Suprapubic skin (tissue), 4 donors: ENCODE results near the gene OTOF. TPM values are rescaled to one million over a fixed set of nuclear protein-coding genes. Genes with fewer than 3 reads are reported as not detected.

Experiments used
- DNase-seq, 2 donors: peaks; one replicate each; pipeline ENCODE4 v3.0.0-alpha.2; 2019; ENCODE audit warnings: low spot score in 2 of 2
- H3K27ac ChIP-seq: fragments of 200-600 bp; sonication (generic); one replicate; pipeline ENCODE4 v1.5.1; 2019
- H3K27me3 ChIP-seq: fragments of 200-600 bp; sonication (generic); one replicate; pipeline ENCODE4 v1.5.1; 2019
- H3K36me3 ChIP-seq: fragments of 200-600 bp; sonication (generic); one replicate; pipeline ENCODE4 v1.5.1; 2019
- H3K4me1 ChIP-seq: fragments of 200-600 bp; sonication (generic); one replicate; pipeline ENCODE4 v1.5.1; 2019
- H3K4me3 ChIP-seq: fragments of 200-600 bp; sonication (generic); one replicate; pipeline ENCODE4 v1.5.1; 2019; ENCODE audit warnings: mild to moderate bottlenecking
- H3K9me3 ChIP-seq: fragments of 200-600 bp; sonication (generic); one replicate; pipeline ENCODE4 v1.5.1; 2019
- EP300 ChIP-seq: sonication (generic); formaldehyde crosslinking; IDR thresholded peaks from one replicate; pipeline ENCODE4 v1.6.1; 2017; ENCODE audit warnings: antibody characterized with exemption
- POLR2A ChIP-seq, 2 donors: fragments of 450-650 bp; IDR thresholded peaks; one replicate each; pipeline ENCODE4 v1.6.1; 2017; ENCODE audit warnings: antibody characterized with exemption in 2 of 2, mild to moderate bottlenecking in 2 of 2, moderate library complexity in 2 of 2
- POLR2AphosphoS5 ChIP-seq, 3 donors: sonication (generic); formaldehyde crosslinking; IDR thresholded peaks; one replicate each; pipeline ENCODE4 v1.6.1; 2017; ENCODE audit warnings: antibody characterized with exemption in 3 of 3
- WGBS: methylation state at CpG from one replicate; pipeline ENCODE4 v1.1.5; 2018; 5-methylcytosine and 5-hydroxymethylcytosine counted together
- total RNA-seq, 4 donors: library from RNA; depleted of rRNA; stranded (reverse); fragments of >200 nt; gene quantifications; one replicate each; pipeline ENCODE4 v1.1.0, GENCODE V29; 2016
- TF ChIP-seq, protein P1 (sequence below), 2 donors: fragments of 200-600 bp in 1 of 2; fragments of 450-650 bp in 1 of 2; sonication (generic) in 1 of 2; IDR thresholded peaks; one replicate each; pipeline ENCODE4 v1.5.1; 2016 to 2019; ENCODE audit warnings: antibody characterized with exemption in 2 of 2, mild to moderate bottlenecking in 1 of 2, moderate library complexity in 1 of 2

Gene OTOF
- total RNA-seq, 4 donors from 2014 or later = 0.16 to 0.39 (median 0.17) TPM; not detected in 1

DNA sequence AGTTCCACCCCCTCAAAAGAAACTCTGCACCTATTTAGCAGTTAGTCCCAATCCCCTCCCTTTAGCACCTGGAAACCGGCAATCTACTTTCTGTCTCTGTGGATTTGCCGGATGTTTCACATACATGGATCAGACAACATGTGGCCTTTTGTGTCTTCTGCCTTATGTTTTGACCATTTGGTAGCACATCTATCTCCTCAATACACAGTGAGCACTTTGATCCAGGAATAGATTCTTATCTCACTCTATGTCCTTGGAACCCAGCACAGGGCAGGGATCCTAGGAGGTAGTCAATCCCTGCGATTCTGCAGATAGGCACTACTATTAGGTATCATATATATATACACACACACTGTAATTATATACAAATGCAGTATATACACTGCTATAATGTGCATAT lies 3.8 kb upstream of the OTOF start:
- DNase-seq = no peak
- H3K9me3 ChIP-seq = no peaks in the 10 kb centered on the region
- no peaks in the 10 kb centered on the region for H3K36me3 ChIP-seq
- no peak overlapping the region for H3K4me3 ChIP-seq
- TF ChIP-seq POLR2AphosphoS5 (IDR thresholded peaks at IDR 0.05) = no peak
- TF ChIP-seq POLR2A (IDR thresholded peaks at IDR 0.05) = no peak
- TF ChIP-seq, protein P1, sequence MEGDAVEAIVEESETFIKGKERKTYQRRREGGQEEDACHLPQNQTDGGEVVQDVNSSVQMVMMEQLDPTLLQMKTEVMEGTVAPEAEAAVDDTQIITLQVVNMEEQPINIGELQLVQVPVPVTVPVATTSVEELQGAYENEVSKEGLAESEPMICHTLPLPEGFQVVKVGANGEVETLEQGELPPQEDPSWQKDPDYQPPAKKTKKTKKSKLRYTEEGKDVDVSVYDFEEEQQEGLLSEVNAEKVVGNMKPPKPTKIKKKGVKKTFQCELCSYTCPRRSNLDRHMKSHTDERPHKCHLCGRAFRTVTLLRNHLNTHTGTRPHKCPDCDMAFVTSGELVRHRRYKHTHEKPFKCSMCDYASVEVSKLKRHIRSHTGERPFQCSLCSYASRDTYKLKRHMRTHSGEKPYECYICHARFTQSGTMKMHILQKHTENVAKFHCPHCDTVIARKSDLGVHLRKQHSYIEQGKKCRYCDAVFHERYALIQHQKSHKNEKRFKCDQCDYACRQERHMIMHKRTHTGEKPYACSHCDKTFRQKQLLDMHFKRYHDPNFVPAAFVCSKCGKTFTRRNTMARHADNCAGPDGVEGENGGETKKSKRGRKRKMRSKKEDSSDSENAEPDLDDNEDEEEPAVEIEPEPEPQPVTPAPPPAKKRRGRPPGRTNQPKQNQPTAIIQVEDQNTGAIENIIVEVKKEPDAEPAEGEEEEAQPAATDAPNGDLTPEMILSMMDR (IDR thresholded peaks at IDR 0.05) = no peak
- TF ChIP-seq EP300 = no peak
- 86% methylated on average over 3 of the region's 3 CpGs for WGBS
- H3K4me1 ChIP-seq = peaks cover 8% of the 10 kb centered on the region
- H3K27ac ChIP-seq = no peak overlapping the region
- H3K27me3 ChIP-seq = peaks cover 3% of the 10 kb centered on the region

DNA sequence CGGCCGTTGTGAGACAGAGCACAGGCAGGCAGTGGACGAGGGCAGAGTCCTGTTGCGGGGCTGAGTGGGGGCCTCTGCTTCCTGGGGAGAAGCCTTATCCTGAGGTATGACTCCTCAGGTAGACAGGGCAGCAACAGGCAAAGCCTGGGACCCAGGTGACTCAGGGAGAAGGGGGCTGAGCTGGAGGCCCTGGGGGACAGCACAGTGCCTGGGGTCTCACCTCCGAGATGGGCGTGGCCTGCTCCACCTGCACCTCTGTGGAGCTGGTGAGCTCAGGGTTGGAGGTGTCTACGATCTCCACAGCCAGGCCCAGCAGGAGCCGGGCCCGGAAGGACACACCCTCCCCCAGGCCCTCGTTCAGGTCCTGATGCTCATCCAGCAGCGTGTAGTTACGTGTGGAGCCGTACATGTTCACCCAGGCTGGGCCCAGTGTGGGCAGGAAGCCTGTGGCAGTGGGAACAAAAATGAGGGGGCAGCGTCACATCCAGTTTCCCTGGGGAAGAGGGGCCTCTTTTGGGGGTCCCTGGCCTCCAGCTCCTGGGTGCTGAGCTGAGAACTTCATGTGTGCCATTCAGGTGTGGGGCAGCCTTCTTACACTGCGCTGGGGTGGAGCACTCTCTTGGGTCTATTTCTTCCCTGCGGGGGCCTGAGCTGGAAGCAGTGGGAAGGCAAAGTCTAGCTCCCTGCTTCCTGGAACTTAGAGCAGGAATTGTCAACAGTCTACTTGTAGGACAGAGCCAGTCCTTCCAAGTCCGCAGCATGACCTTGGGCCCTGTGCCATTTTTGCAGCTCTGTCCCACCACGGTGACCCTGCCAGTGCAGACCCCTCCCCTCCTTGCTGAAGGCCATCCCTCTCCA lies 2.9 kb upstream of the OTOF start:
- peaks cover 3% of the 10 kb centered on the region for H3K27me3 ChIP-seq
- no peak overlapping the region for H3K27ac ChIP-seq
- DNase-seq = no peak
- no peaks in the 10 kb centered on the region for H3K9me3 ChIP-seq
- 78% methylated on average over 10 of the region's 18 CpGs for WGBS
- H3K36me3 ChIP-seq = no peaks in the 10 kb centered on the region
- TF ChIP-seq POLR2AphosphoS5 (IDR thresholded peaks at IDR 0.05) (no peak), POLR2A (IDR thresholded peaks at IDR 0.05) (no peak), EP300 (no peak)
- TF ChIP-seq, protein P1 (IDR thresholded peaks at IDR 0.05) = no peak
- peaks cover 8% of the 10 kb centered on the region for H3K4me1 ChIP-seq
- no peak overlapping the region for H3K4me3 ChIP-seq

DNA sequence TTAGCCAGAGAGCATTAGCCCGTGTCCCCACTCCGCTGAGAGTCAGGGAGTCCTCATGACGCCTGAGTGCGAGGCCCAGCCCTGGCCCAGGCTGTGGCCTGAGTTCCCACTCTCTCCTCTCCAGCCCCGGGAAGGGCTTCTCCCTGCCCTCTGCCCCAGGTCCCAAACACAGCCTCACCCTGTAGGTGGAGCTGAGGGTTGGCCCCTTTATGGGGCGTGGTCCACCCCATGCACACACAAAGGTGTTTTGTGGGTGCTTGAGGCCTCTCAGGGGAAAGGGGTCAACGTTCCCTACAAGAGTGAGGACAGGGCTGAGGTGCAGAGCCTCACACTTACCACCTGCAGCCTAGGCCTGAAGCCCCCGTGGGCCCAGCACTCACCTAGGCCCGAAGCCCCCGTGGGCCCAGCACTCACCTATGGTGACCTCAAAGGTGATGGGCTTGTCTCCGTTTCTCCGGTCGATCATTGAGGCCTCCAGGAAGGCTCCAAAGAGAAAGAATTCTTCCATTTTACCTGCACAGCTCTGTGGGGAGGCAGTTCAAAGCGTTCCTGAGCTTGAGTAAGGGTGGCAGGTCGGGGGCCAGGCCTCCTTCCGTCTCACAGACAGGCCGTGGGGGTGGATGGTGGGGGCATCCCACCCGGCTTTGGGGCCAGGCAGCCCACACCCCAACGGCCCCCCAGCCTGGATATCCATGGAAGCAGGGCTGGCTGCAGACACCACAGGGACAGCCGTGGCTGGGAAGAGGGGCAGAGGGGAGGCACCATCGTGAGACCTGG lies 2.1 kb upstream of the OTOF start:
- 96% methylated on average over 20 of the region's 21 CpGs for WGBS
- TF ChIP-seq POLR2A (IDR thresholded peaks at IDR 0.05) (no peak), EP300 (no peak), POLR2AphosphoS5 (IDR thresholded peaks at IDR 0.05) (no peak)
- TF ChIP-seq, protein P1 (IDR thresholded peaks at IDR 0.05) = no peak
- H3K36me3 ChIP-seq = no peaks in the 10 kb centered on the region
- peaks cover 3% of the 10 kb centered on the region for H3K27me3 ChIP-seq
- no peak for DNase-seq
- no peaks in the 10 kb centered on the region for H3K9me3 ChIP-seq
- H3K27ac ChIP-seq = no peak overlapping the region
- peaks cover 8% of the 10 kb centered on the region for H3K4me1 ChIP-seq
- H3K4me3 ChIP-seq = no peak overlapping the region

DNA sequence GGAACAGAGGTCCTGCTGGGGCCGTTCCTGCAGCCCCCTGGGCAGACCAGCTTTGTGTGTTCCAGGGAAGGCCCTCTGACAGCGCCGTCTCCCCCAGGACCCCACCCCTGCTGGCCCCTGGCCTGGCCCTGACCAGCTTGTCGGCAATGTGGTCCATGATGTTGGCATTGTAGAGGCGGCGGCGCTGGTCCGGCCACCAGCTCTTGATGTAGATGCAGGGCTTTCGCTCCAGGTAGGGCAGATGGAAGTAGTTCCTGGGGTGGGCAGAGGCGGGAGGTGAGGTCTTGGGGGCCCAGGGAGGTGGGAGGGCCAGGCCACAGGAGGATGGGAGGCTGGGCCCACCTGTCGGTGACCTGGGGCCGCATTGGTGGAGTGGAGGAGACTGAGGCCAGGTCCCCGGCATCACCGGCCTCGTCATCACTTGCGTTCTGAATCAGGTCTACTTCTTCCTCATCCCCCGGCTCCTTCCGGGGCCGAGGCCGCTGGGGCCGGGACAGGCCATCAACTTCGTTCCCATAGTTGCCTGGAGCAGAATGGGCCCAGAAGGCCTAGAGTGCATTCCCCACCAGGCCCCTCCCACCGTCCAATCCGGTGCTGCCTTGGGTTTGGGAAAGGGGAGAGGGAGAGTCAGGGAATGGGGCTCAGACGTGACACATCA lies 1.3 kb upstream of the OTOF start:
- WGBS = 94% methylated on average over 14 of the region's 25 CpGs
- H3K4me3 ChIP-seq = no peak overlapping the region
- no peaks in the 10 kb centered on the region for H3K27me3 ChIP-seq
- TF ChIP-seq POLR2A (IDR thresholded peaks at IDR 0.05) (no peak), POLR2AphosphoS5 (IDR thresholded peaks at IDR 0.05) (no peak), EP300 (no peak)
- TF ChIP-seq, protein P1 (IDR thresholded peaks at IDR 0.05) = no peak
- H3K4me1 ChIP-seq = peaks cover 8% of the 10 kb centered on the region
- H3K9me3 ChIP-seq = no peaks in the 10 kb centered on the region
- DNase-seq = no peak
- no peaks in the 10 kb centered on the region for H3K36me3 ChIP-seq
- H3K27ac ChIP-seq = no peak overlapping the region
